Stomach (tissue), 9 donors: ENCODE results near the gene TMCC2. TPM values are rescaled to one million over a fixed set of nuclear protein-coding genes. Genes with fewer than 3 reads are reported as not detected.

Experiments used
- DNase-seq, 2 donors: peaks; one replicate each; pipeline versions ENCODE4 v3.0.0 to v3.0.0-alpha.2; 2013 to 2019
- H3K27ac ChIP-seq, 5 donors: fragments of 200-600 bp in 4 of 5; sonication (generic) in 4 of 5; one replicate each; pipeline ENCODE4 v1.5.1; 2013 to 2019; ENCODE audit warnings: mild to moderate bottlenecking in 1 of 5, moderate library complexity in 1 of 5
- H3K27me3 ChIP-seq, 3 donors: fragments of 200-600 bp; sonication (generic); one replicate each; pipeline ENCODE4 v1.5.1; 2017 to 2019; ENCODE audit warnings: mixed run types in 1 of 3
- H3K36me3 ChIP-seq, 4 donors: fragments of 200-600 bp; sonication (generic); 1 replicate in 3 of 4; 2 replicates in 1 of 4; pipeline ENCODE4 v1.5.1; 2016 to 2019
- H3K4me1 ChIP-seq, 4 donors: fragments of 200-600 bp; sonication (generic); one replicate each; pipeline ENCODE4 v1.5.1; 2016 to 2019
- H3K4me3 ChIP-seq, 4 donors: fragments of 200-600 bp; sonication (generic) in 3 of 4; one replicate each; pipeline ENCODE4 v1.5.1; 2016 to 2019; ENCODE audit warnings: mild to moderate bottlenecking in 1 of 4
- H3K9me3 ChIP-seq, 4 donors: fragments of 200-600 bp; sonication (generic); one replicate each; pipeline ENCODE4 v1.5.1; 2016 to 2019
- CTCF ChIP-seq, 7 experiments: fragments of 450-650 bp in 4 of 7; fragments of 200-600 bp in 3 of 7; sonication (generic) in 3 of 7; IDR thresholded peaks; one replicate each; pipeline ENCODE4 v1.5.1; 2016 to 2019; ENCODE audit warnings: antibody characterized with exemption in 7 of 7, control low read depth in 2 of 7, mild to moderate bottlenecking in 1 of 7
- EP300 ChIP-seq: sonication (generic); formaldehyde crosslinking; IDR thresholded peaks from one replicate; pipeline ENCODE4 v1.6.1; 2017; ENCODE audit warnings: antibody characterized with exemption
- POLR2A ChIP-seq, 4 donors: fragments of 450-650 bp; IDR thresholded peaks; one replicate each; pipeline ENCODE4 v1.6.1; 2016; ENCODE audit warnings: antibody characterized with exemption in 4 of 4, control low read depth in 2 of 4, mild to moderate bottlenecking in 1 of 4, moderate library complexity in 1 of 4
- POLR2AphosphoS5 ChIP-seq, 3 donors: sonication (generic); formaldehyde crosslinking; IDR thresholded peaks; one replicate each; pipeline ENCODE4 v1.6.1; 2016; ENCODE audit warnings: antibody characterized with exemption in 3 of 3
- WGBS, 5 donors: extraction: QIAGEN DNeasy Blood & Tissue Kit in 3 of 5; methylation state at CpG; one replicate each; pipeline versions ENCODE4 v1.1.5 to v1.1.7; 2013 to 2018; 5-methylcytosine and 5-hydroxymethylcytosine counted together
- intact Hi-C: fragments of 100-400 bp; cut with DNase I; formaldehyde crosslinking; loops from one replicate; pipeline ENCODE4 v1.15.1; 2023; ENCODE audit warnings: low total_unique reads
- polyA plus RNA-seq, 3 donors: library from polyadenylated mRNA; stranded (reverse); fragments of 200-250 nt; gene quantifications; one replicate each; pipeline ENCODE4 v1.2.3, GENCODE V29; 2013
- total RNA-seq, 5 donors: library from RNA; depleted of rRNA; stranded (reverse); fragments of >200 nt; gene quantifications; one replicate each; pipeline versions ENCODE4 v1.1.0 to v1.2.3, GENCODE V29; 2014 to 2016
- donor health status: healthy with polysubstance abuse.
- donor health status: Bipolar disorder and iron deficiency.
- donor health status: healthy.

TMCC2 gene
- total and polyA plus RNA-seq, 8 donors = 0.45 to 3.1 (median 1.5) TPM; not detected in 2

- Histone ChIP-seq H3K4me1 (peaks cover 9 to 53% (median 35%) of the 10 kb centered on the region in 4 donors), H3K36me3 (peaks cover 0 to 26% (median 11%) of the 10 kb centered on the region in 4 donors), H3K27ac (no peak overlapping the region), H3K27me3 (no peaks in the 10 kb centered on the region), H3K9me3 (no peaks in the 10 kb centered on the region), H3K4me3 (no peak overlapping the region)
- DNase-seq = no peak
- intact Hi-C loops = no loop called here
- WGBS, 5 donors = 72 to 90% (median 77%) methylated on average over 7 of the region's 7 CpGs
- TF ChIP-seq EP300 (no peak), POLR2A (IDR thresholded peaks at IDR 0.05) (no peak), POLR2AphosphoS5 (IDR thresholded peaks at IDR 0.05) (no peak), CTCF (IDR thresholded peaks at IDR 0.05) (no peak)
Observed at GRCh38 chr1:205270271-205270670, 42.5 kb downstream of the TMCC2 start.

- peaks cover 12 to 56% (median 39%) of the 10 kb centered on the region in 4 donors for H3K4me1 ChIP-seq
- peaks cover 0 to 26% (median 11%) of the 10 kb centered on the region in 4 donors for H3K36me3 ChIP-seq
- H3K9me3 ChIP-seq = no peaks in the 10 kb centered on the region
- DNase-seq = no peak
- intact Hi-C loops = no loop called here
- no peak overlapping the region for H3K4me3 ChIP-seq
- 44 to 71% (median 58%) methylated on average over 8 of the region's 8 CpGs for WGBS, 5 donors
- no peaks in the 10 kb centered on the region for H3K27me3 ChIP-seq
- H3K27ac ChIP-seq = no peak overlapping the region
- no peak for TF ChIP-seq POLR2AphosphoS5 (IDR thresholded peaks at IDR 0.05)
- TF ChIP-seq CTCF (IDR thresholded peaks at IDR 0.05) = no peak
- no peak for TF ChIP-seq EP300
- no peak for TF ChIP-seq POLR2A (IDR thresholded peaks at IDR 0.05)
Observed at GRCh38 chr1:205270764-205271163, 43.0 kb downstream of the TMCC2 start.

GRCh38 chr1:205271277-205271676 lies 43.5 kb downstream of the TMCC2 start:
- peaks cover 0 to 26% (median 11%) of the 10 kb centered on the region in 4 donors for H3K36me3 ChIP-seq
- no peaks in the 10 kb centered on the region for H3K27me3 ChIP-seq
- TF ChIP-seq EP300 = no peak
- TF ChIP-seq POLR2AphosphoS5 (IDR thresholded peaks at IDR 0.05) = no peak
- no peak for TF ChIP-seq CTCF (IDR thresholded peaks at IDR 0.05)
- TF ChIP-seq POLR2A (IDR thresholded peaks at IDR 0.05) = no peak
- intact Hi-C loops = no loop called here
- no peak for DNase-seq
- no peak overlapping the region for H3K27ac ChIP-seq
- H3K9me3 ChIP-seq = no peaks in the 10 kb centered on the region
- H3K4me1 ChIP-seq = peaks cover 12 to 56% (median 39%) of the 10 kb centered on the region in 4 donors
- no peak overlapping the region for H3K4me3 ChIP-seq
- WGBS, 5 donors = 58 to 71% (median 67%) methylated on average over 8 of the region's 8 CpGs

- Histone ChIP-seq H3K4me1 (peaks cover 12 to 54% (median 39%) of the 10 kb centered on the region in 4 donors), H3K36me3 (peaks cover 0 to 26% (median 11%) of the 10 kb centered on the region in 4 donors), H3K4me3 (no peak overlapping the region), H3K27me3 (no peaks in the 10 kb centered on the region), H3K27ac (no peak overlapping the region), H3K9me3 (no peaks in the 10 kb centered on the region)
- intact Hi-C loops = no loop called here
- WGBS, 5 donors = 82 to 90% (median 88%) methylated on average over 18 of the region's 18 CpGs
- DNase-seq = no peak
- TF ChIP-seq POLR2A (IDR thresholded peaks at IDR 0.05) (no peak), EP300 (no peak), POLR2AphosphoS5 (IDR thresholded peaks at IDR 0.05) (no peak)
Observed at GRCh38 chr1:205271745-205272144, 44.0 kb downstream of the TMCC2 start.

GRCh38 chr1:205272536-205272935 lies 44.8 kb downstream of the TMCC2 start:
- 63 to 70% (median 65%) methylated on average over 3 of the region's 3 CpGs for WGBS, 5 donors
- H3K27me3 ChIP-seq = no peaks in the 10 kb centered on the region
- H3K27ac ChIP-seq = no peak overlapping the region
- H3K36me3 ChIP-seq = peaks cover 0 to 26% (median 11%) of the 10 kb centered on the region in 4 donors
- DNase-seq = no peak
- intact Hi-C loops = no loop called here
- H3K9me3 ChIP-seq = no peaks in the 10 kb centered on the region
- no peak for TF ChIP-seq POLR2AphosphoS5 (IDR thresholded peaks at IDR 0.05)
- TF ChIP-seq EP300 = no peak
- no peak for TF ChIP-seq POLR2A (IDR thresholded peaks at IDR 0.05)
- no peak for TF ChIP-seq CTCF (IDR thresholded peaks at IDR 0.05)
- no peak overlapping the region for H3K4me3 ChIP-seq
- H3K4me1 ChIP-seq = peaks cover 12 to 49% (median 36%) of the 10 kb centered on the region in 4 donors
